Kidney capillary endothelial cell (primary cell): ENCODE data around the gene TP53INP2.
"Not testable (repeated sequence)": the region's sequence is repeated elsewhere in the genome, so short reads cannot be mapped to it uniquely, and the experiment has no call there.

Source experiments
- DNase-seq: peaks from one replicate; pipeline ENCODE4 v3.0.0-alpha.2; 2018; ENCODE audit warnings: low spot score

The TP53INP2 gene

GRCh38 chr20:34705397-34706301 is 1.5 kb downstream of the TP53INP2 start:
- no peak for DNase-seq

GRCh38 chr20:34706302-34706875 is 2.2 kb downstream of the TP53INP2 start:
- no peak for DNase-seq

GRCh38 chr20:34706912-34707784 is 3.0 kb downstream of the TP53INP2 start:
- no peak for DNase-seq

GRCh38 chr20:34708621-34709043 is 4.5 kb downstream of the TP53INP2 start:
- no peak for DNase-seq

- DNase-seq: peak; percentile 38
Measured at GRCh38 chr20:34709044-34709830, 5.1 kb downstream of the TP53INP2 start.

GRCh38 chr20:34709831-34710567 is 5.9 kb downstream of the TP53INP2 start:
- no peak for DNase-seq

GRCh38 chr20:34710568-34710839 is 6.4 kb downstream of the TP53INP2 start:
- DNase-seq: no peak

- DNase-seq: no peak
Measured at GRCh38 chr20:34710861-34711574, 6.9 kb downstream of the TP53INP2 start.

GRCh38 chr20:34711813-34712430 is 7.8 kb downstream of the TP53INP2 start:
- no peak for DNase-seq

- DNase-seq: no peak
Measured at GRCh38 chr20:34712525-34713192, 8.5 kb downstream of the TP53INP2 start.

- peak; percentile 94 for DNase-seq
Measured at GRCh38 chr20:34713194-34713943, 9.2 kb downstream of the TP53INP2 start.

GRCh38 chr20:34713944-34714515 is 9.9 kb downstream of the TP53INP2 start:
- DNase-seq: not testable (repeated sequence)

GRCh38 chr20:34715384-34715783 is 11.2 kb downstream of the TP53INP2 start:
- DNase-seq: no peak

GRCh38 chr20:34716921-34717229 is 12.7 kb downstream of the TP53INP2 start:
- no peak for DNase-seq

GRCh38 chr20:34717230-34718095 is 13.3 kb downstream of the TP53INP2 start:
- no peak for DNase-seq

GRCh38 chr20:34719242-34720017 is 15.3 kb downstream of the TP53INP2 start:
- not testable (repeated sequence) for DNase-seq

GRCh38 chr20:34720266-34720665 is 16.1 kb downstream of the TP53INP2 start:
- no peak for DNase-seq
